GM19324 (cell line): ENCODE measurements around the gene CAST.

Experiments
- ATAC-seq: cut with Tn5 transposase; IDR thresholded peaks from one replicate; pipeline ENCODE4 v1.9.1; 2021; ENCODE audit warnings: mild to moderate bottlenecking, moderate library complexity; ENCODE audit not compliant: unreplicated experiment, low FRiP score

CAST gene

GRCh38 chr5:96642281-96642640 is 19.9 kb upstream of the CAST start:
- no peak for ATAC-seq

GRCh38 chr5:96645091-96645490 is 17.1 kb upstream of the CAST start:
- ATAC-seq, result no peak

- ATAC-seq, result no peak
Observed at GRCh38 chr5:96648023-96648422, 14.2 kb upstream of the CAST start.

- ATAC-seq, result no peak
Observed at GRCh38 chr5:96648593-96648992, 13.6 kb upstream of the CAST start.

- ATAC-seq, result no peak
Observed at GRCh38 chr5:96649251-96649662, 12.9 kb upstream of the CAST start.

GRCh38 chr5:96649681-96650540 is 12.3 kb upstream of the CAST start:
- ATAC-seq, result no peak

GRCh38 chr5:96651047-96651446 is 11.1 kb upstream of the CAST start:
- ATAC-seq, result no peak

GRCh38 chr5:96651948-96652753 is 10.0 kb upstream of the CAST start:
- no peak for ATAC-seq

- no peak for ATAC-seq
Observed at GRCh38 chr5:96652769-96653454, 9.3 kb upstream of the CAST start.

- no peak for ATAC-seq
Observed at GRCh38 chr5:96654209-96654608, 8.0 kb upstream of the CAST start.

- ATAC-seq, result no peak
Observed at GRCh38 chr5:96655085-96655484, 7.1 kb upstream of the CAST start.

- ATAC-seq, result no peak
Observed at GRCh38 chr5:96655506-96655905, 6.7 kb upstream of the CAST start.

GRCh38 chr5:96657068-96657467 is 5.1 kb upstream of the CAST start:
- peak; percentile 40 for ATAC-seq

- ATAC-seq, result no peak
Observed at GRCh38 chr5:96658272-96658671, 3.9 kb upstream of the CAST start.

- no peak for ATAC-seq
Observed at GRCh38 chr5:96659170-96659569, 3.0 kb upstream of the CAST start.

GRCh38 chr5:96660971-96661854 is 963 bp upstream of the CAST start:
- peak; percentile 28 for ATAC-seq

- peak; percentile 87 for ATAC-seq
Observed at GRCh38 chr5:96662725-96663518, 746 bp downstream of the CAST start.

- ATAC-seq, result no peak
Observed at GRCh38 chr5:96663608-96664007, 1.4 kb downstream of the CAST start.

GRCh38 chr5:96664669-96665068 is 2.5 kb downstream of the CAST start:
- ATAC-seq, result no peak
